AG09309 (cell line): Measurements from ENCODE around the gene RCCD1.

Source experiments
- DNase-seq: peaks from one replicate; pipeline ENCODE4 v3.0.0-alpha.2; 2010; ENCODE audit warnings: low read depth
- H3K4me3 ChIP-seq: 2 replicates; pipeline ENCODE4 v1.5.1; 2011; ENCODE audit warnings: mild to moderate bottlenecking, low read depth, low read length, moderate library complexity; ENCODE audit not compliant: control insufficient read depth
- TF ChIP-seq, protein P1 (sequence below): IDR thresholded peaks from 2 replicates; pipeline ENCODE4 v1.5.1; 2011; ENCODE audit warnings: mild to moderate bottlenecking, low read depth, low read length, inconsistent platforms; ENCODE audit not compliant: insufficient read depth, control insufficient read depth; ENCODE audit errors: missing control alignments

RCCD1 gene

DNA sequence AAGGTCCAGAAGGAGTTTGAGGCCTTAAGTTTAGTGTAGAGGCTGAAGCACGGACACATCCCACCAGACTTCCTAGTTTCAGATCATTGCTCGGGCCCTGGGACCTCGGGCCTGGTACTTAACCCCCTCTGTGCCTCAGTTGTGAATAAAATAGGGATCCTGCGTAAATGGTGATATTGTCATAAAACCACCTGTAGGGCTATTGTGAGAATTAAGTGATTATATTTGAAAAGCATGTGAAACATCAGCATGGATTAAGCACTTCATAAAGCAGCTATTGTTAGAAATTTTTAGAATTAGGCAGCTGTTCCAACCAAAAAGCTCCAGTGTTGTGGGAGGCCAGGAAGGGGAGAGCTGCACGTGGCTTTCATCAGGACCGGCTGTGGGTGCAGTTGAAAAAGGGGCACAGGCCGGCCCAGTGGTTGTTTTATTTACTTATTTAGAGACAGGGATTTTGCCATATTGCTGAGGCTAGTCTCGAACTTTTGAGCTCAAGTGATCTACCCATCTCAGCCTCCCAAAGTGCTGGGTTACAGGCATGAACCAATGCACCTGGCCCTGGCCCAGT is 4.4 kb downstream of the RCCD1 start:
- TF ChIP-seq, protein P1, sequence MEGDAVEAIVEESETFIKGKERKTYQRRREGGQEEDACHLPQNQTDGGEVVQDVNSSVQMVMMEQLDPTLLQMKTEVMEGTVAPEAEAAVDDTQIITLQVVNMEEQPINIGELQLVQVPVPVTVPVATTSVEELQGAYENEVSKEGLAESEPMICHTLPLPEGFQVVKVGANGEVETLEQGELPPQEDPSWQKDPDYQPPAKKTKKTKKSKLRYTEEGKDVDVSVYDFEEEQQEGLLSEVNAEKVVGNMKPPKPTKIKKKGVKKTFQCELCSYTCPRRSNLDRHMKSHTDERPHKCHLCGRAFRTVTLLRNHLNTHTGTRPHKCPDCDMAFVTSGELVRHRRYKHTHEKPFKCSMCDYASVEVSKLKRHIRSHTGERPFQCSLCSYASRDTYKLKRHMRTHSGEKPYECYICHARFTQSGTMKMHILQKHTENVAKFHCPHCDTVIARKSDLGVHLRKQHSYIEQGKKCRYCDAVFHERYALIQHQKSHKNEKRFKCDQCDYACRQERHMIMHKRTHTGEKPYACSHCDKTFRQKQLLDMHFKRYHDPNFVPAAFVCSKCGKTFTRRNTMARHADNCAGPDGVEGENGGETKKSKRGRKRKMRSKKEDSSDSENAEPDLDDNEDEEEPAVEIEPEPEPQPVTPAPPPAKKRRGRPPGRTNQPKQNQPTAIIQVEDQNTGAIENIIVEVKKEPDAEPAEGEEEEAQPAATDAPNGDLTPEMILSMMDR = no peak
- DNase-seq = no peak
- H3K4me3 ChIP-seq = no peak overlapping the region

DNA sequence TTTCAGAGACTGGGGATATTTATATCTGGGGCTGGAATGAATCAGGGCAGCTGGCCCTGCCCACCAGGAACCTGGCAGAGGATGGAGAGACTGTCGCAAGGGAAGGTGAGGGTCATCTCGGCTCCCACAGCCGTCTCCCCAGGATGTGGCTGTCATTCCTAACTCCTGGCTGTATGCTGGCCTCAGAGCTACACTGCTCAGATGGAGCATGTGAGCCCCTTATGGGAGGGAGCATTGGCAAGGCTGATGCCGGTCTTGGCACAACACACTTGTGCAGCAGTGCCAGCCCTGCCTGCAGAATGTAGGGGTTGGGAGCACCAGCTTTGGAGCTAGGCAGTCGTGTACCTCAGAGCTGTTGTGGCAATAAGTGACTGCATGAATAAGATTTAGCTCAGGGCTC is 5.2 kb downstream of the RCCD1 start:
- TF ChIP-seq, protein P1 = no peak
- no peak for DNase-seq
- H3K4me3 ChIP-seq = no peak overlapping the region

- TF ChIP-seq, protein P1 = no peak
- H3K4me3 ChIP-seq = no peak overlapping the region
- no peak for DNase-seq
These were observed 5.8 kb downstream of the RCCD1 start for GRCh38 chr15:90960298-90961091.

DNA sequence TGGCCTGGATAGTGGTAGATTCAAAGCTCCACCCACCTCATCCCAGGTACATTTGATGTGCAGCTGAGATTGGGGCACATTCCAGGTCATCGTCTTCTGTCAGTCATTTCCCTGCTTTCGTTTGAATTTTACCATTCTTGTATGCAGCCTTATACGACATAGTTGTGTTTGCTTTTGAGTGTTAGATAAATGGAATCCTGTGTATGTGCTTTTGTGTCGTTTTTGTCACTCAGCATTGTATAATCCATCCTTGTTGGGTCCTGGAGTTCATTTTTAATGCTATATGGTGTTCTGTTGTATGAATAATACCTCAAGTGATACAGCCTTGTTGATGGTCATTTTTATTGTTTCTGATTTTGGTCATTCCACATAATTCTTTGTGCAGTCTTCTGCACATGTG is 7.3 kb downstream of the RCCD1 start:
- TF ChIP-seq, protein P1 = no peak
- H3K4me3 ChIP-seq = no peak overlapping the region
- DNase-seq = no peak

GRCh38 chr15:90966262-90966661 is 11.6 kb downstream of the RCCD1 start:
- no peak for DNase-seq
- TF ChIP-seq, protein P1 = no peak
- H3K4me3 ChIP-seq = no peak overlapping the region

GRCh38 chr15:90967206-90967605 is 12.5 kb downstream of the RCCD1 start:
- DNase-seq = no peak
- TF ChIP-seq, protein P1 = no peak
- H3K4me3 ChIP-seq = no peak overlapping the region
